HG02571 (cell line): ENCODE data around the gene PLXNA4.

ENCODE experiments used
- ATAC-seq: cut with Tn5 transposase; IDR thresholded peaks from one replicate; pipeline ENCODE4 v1.9.1; 2021; ENCODE audit warnings: mild to moderate bottlenecking, moderate library complexity; ENCODE audit not compliant: unreplicated experiment

The PLXNA4 gene

DNA sequence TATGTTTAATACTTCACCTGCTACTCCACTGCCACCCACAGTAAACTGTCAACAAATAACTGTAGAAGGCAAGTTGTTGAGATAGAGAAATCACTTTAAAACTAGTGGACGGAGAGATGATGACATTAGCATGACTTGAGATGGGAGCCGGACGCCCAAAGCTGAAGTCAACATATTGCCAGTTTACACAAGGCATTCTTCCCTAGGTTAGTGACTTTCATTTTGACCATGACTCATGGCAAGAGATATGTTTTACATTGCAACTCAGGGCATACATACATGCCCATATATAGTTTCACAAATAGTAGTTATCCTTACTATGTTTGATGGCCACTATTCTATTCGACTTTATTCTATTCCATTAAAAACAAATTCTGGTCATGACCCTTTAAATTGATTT lies 296.6 kb downstream of the PLXNA4 start:
- no peak for ATAC-seq

GRCh38 chr7:132276976-132277725 lies 299.1 kb downstream of the PLXNA4 start:
- ATAC-seq, result no peak

DNA sequence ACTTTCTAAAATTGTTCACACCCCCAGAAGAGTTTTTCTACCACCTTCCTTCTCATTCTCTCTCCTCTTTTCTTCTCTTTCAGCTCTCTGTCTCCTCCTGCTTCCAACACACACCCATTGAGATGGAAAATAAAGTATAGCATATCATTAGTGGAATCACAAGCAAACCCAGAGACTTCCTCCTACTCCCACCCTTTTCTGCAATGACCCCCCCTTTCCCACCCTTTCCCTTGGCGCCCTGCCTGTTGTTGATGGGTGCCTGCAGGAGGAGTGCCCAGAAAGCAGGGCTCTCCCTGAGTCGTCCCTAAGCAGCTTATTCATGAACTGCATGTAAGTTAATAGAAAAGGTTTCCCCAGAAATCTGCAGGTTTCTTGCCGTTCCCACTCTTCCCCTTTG lies 300.0 kb downstream of the PLXNA4 start:
- no peak for ATAC-seq

DNA sequence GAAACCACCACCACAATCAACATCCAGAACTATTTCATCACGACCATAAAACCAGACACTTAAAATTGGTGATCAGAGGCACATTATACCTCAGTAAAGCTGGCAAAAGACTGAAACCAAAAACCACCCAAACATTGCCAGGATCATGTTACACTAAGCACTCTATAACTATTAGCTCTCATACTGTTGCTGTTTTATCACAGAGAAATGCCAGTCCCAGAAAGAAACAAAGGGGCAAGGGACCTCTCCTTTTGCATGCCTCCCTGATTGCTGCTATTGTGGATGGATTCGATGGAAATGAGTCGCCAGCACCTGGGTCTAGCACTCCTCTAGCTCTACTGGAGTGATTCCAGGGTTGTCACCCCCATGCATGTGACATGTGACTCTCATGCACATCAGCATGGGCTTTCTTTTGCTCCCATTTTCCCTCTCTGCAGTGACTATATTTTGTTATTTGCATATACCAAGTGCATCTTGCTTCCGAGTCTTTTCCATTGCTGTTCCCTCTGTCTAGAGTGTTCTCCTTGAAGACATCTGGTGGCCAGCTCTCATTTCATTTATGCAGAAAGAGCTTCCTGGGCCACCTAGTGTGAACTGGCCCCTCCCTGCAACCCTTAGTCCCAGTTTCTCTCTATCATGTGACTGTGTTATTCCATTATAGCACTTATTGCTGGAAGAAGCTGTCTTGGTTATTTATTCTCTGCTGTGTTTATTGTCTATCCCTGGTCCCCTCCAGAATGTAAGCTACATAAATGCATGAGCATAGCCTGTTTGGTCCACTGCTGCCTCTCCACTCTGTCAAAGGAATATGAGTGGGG lies 300.6 kb downstream of the PLXNA4 start:
- no peak for ATAC-seq

- ATAC-seq, result no peak
Observed at GRCh38 chr7:132272763-132273371, 303.4 kb downstream of the PLXNA4 start.

GRCh38 chr7:132270517-132270916 lies 305.8 kb downstream of the PLXNA4 start:
- no peak for ATAC-seq

GRCh38 chr7:132269718-132270117 lies 306.6 kb downstream of the PLXNA4 start:
- ATAC-seq, result no peak

GRCh38 chr7:132263151-132263550 lies 313.1 kb downstream of the PLXNA4 start:
- no peak for ATAC-seq

- ATAC-seq, result no peak
Observed at GRCh38 chr7:132262160-132262470, 314.2 kb downstream of the PLXNA4 start.

DNA sequence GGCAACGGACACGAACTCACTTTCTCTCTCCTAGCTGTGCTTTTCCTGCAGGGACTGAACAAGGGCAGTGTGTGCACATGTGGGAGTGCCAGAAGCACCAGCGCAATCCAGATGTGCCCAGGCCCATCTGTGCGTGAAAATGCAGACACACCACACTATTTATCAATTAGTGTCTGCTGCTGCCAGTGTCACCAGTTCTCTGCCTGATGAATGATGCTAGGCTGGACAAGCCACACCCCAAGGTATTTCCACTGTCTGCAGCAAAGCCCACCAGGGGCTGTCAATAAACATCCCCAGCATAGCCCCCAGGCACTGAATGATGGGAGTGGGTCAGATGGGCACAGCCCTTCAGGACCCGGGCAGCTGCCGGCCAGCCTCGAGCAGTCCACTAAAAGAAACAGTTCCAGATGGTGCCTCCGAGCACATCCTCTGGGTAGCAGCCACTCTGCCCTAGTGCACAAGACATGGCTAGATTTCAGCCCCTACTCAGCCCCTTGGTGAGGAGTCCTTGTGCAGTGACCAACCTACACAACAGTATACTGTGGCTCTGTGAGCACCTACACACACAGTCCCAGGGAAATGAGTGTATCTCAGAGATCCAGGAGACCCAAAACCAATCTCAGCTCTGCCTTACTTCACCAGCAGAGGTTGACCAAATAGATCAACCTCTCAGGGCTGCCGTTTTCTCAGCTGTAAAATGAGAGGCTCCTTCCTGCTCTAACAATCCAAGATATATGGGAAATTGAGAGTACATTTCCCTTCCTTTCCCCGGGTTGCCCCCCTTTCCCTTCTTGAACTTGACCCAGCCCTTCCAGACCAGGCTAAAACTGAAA lies 314.7 kb downstream of the PLXNA4 start:
- ATAC-seq, result no peak

GRCh38 chr7:132258231-132258630 lies 318.0 kb downstream of the PLXNA4 start:
- no peak for ATAC-seq

GRCh38 chr7:132257253-132257652 lies 319.0 kb downstream of the PLXNA4 start:
- ATAC-seq, result no peak

DNA sequence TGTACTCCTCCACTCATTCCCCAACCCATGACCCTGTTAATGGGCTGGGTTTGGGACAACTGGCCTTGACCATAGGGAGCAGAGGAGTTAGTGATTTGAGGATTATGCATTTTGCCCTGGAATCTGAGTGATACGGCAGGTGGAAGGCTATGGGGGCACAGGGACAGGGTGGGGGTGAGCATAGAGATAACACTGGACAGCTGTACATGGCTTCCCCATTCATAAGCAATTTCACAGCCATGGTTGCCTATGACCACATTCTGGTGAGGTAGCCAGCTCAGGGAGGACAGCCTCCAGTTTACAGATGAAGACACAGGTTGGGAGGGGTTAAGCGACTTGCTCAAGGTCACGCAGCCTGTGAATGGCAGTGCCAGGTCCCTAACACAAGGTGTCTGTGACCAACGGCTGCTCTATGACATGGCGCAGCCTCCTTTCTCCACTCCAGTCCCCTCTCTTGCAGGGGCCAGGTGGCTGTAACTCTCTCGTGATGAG lies 319.5 kb downstream of the PLXNA4 start:
- no peak for ATAC-seq

GRCh38 chr7:132255898-132256297 lies 320.4 kb downstream of the PLXNA4 start:
- no peak for ATAC-seq

- no peak for ATAC-seq
Observed at GRCh38 chr7:132255115-132255797, 321.0 kb downstream of the PLXNA4 start.

DNA sequence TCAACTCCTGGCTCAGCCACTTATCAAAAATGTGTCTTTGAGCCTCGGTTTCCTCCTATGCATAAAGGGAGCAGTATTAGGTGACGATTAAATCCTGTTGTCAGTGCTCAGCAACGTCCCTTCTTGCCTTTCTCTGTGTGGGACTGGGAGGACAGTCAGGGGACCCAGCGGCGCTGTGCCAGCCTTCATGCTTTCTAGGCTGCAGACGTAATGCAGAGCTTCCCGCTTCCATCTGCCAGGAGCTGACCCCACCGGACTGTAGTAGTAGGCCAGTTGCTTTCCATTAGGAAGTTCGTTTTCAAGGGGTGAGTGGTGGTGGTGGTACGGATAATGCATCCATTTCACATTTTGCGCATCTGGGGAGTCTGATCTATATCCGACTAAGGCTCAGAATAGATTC lies 321.8 kb downstream of the PLXNA4 start:
- ATAC-seq, result no peak

DNA sequence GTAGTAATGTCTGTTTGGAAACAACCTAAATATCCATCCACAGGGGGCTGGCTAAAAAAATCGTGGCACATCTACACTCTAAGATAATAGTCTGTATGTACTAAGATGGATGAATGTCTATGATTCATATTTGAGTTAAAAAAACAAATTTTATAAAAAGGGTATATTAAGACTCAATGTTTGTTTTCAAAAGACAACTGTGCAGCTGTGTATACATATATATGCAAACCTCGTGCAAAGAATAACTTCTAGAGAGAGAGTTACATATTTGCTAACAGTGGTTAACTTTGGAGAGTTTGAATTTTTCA lies 323.5 kb downstream of the PLXNA4 start:
- ATAC-seq, result no peak

DNA sequence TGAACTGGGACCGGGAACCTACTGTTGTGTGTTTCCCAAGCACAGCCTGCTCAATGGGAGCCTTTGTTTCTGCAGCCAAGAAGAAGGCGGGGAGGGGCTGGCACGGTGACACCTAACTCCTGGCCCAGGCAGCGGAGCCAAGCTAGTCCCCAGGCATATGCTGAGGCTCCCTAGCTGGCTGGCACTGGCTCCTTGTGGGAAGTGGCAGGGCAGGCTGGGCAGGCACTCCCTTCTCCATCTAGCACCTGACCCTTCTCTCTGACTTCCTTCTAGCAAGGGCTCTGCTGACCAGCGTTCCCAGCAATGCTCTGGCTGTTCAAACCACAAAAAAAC lies 325.0 kb downstream of the PLXNA4 start:
- ATAC-seq, result no peak

- ATAC-seq, result no peak
Observed at GRCh38 chr7:132250480-132251326, 325.6 kb downstream of the PLXNA4 start.
